ENCODE results near the gene FAF2. TPM values are rescaled to one million over a fixed set of nuclear protein-coding genes. Genes with fewer than 3 reads are reported as not detected.
"Not testable (repeated sequence)": the region's sequence is repeated elsewhere in the genome, so short reads cannot be mapped to it uniquely, and the experiment has no call there.

The FAF2 gene
- total and polyA plus RNA-seq, 12 donors = 21.2 to 68.2 (median 40.6) TPM

GRCh38 chr5:176550275-176550831, 102.2 kb downstream of the FAF2 start:
- intact Hi-C loops (cut with DNase I) = no loop called here
- no peak overlapping the region for H3K4me3 ChIP-seq
- no peaks in the 10 kb centered on the region for H3K9me3 ChIP-seq (replicated peaks in 1 of 3)
- no peak overlapping the region for H3K27ac ChIP-seq
- H3K4me1 ChIP-seq (replicated peaks in 1 of 2) = no peaks in the 10 kb centered on the region
- TF ChIP-seq, protein P1, sequence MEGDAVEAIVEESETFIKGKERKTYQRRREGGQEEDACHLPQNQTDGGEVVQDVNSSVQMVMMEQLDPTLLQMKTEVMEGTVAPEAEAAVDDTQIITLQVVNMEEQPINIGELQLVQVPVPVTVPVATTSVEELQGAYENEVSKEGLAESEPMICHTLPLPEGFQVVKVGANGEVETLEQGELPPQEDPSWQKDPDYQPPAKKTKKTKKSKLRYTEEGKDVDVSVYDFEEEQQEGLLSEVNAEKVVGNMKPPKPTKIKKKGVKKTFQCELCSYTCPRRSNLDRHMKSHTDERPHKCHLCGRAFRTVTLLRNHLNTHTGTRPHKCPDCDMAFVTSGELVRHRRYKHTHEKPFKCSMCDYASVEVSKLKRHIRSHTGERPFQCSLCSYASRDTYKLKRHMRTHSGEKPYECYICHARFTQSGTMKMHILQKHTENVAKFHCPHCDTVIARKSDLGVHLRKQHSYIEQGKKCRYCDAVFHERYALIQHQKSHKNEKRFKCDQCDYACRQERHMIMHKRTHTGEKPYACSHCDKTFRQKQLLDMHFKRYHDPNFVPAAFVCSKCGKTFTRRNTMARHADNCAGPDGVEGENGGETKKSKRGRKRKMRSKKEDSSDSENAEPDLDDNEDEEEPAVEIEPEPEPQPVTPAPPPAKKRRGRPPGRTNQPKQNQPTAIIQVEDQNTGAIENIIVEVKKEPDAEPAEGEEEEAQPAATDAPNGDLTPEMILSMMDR (IDR thresholded peaks at IDR 0.05) = no peak
- TF ChIP-seq POLR2A (IDR thresholded peaks at IDR 0.05) = no peak
- DNase-seq = no peak
- H3K27me3 ChIP-seq = no peaks in the 10 kb centered on the region
- 61 to 80% (median 78%) methylated on average over 15 to 16 of the region's 16 CpGs for WGBS, 4 donors
- no peaks in the 10 kb centered on the region for H3K36me3 ChIP-seq (replicated peaks in 1 of 2)

DNA sequence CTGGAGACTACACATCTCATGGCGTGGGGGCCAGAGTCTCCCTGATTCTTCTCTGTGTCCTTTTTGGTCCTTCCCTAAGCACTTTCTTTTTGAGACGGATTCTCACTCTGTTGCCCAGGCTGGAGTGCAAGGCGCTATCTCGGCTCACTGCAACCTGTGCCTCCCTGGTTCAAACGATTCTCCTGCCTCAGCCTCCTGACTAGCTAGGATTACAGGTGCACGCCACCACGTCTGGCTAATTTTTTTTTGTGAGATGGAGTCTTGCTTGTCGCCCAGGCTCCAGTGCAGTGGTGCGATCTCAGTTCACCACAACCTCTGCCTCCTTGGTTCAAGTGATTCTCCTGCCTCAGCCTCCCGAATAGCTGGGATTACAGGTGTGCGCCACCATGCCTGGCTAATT, 102.8 kb downstream of the FAF2 start:
- H3K9me3 ChIP-seq (replicated peaks in 1 of 3); H3K27ac ChIP-seq; H3K36me3 ChIP-seq (replicated peaks in 1 of 2); intact Hi-C loops (cut with DNase I); DNase-seq; H3K4me3 ChIP-seq; H3K27me3 ChIP-seq; H3K4me1 ChIP-seq (replicated peaks in 1 of 2): not testable (repeated sequence)
- WGBS, 4 donors = 70 to 84% (median 83%) methylated on average over 11 of the region's 11 CpGs

DNA sequence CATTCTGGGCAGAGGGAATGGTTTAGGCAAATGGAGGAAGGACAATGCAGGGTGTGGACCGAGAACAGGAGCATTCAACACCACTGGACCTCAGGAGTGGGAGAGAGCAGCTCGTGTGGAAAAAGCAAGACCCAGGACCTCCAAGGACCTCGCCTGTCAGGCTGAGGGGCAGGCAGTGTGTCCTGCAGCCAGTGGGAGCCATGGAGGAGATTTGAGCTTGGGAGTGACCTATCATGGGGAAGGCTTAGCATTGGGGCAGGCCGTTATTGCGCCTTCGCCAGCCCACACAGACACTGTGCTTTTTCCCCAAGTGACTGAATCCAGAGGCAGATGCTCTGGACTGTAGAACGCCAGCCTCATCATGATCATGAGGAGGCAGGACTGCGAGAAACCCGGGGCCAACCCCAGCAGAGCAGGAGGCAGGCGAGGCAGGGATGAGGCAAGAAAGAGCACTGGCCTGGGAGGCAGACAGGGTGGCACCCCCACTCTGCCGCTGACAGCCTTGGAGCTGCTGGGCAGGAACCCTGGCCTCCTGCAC, 104.2 kb downstream of the FAF2 start:
- H3K4me3 ChIP-seq = no peak overlapping the region
- H3K27me3 ChIP-seq = no peaks in the 10 kb centered on the region
- DNase-seq = no peak
- no peaks in the 10 kb centered on the region for H3K36me3 ChIP-seq (replicated peaks in 1 of 2)
- WGBS, 4 donors = 77 to 89% (median 84%) methylated on average over 6 to 11 of the region's 11 CpGs
- intact Hi-C loops (cut with DNase I) = no loop called here
- no peaks in the 10 kb centered on the region for H3K4me1 ChIP-seq (replicated peaks in 1 of 2)
- no peaks in the 10 kb centered on the region for H3K9me3 ChIP-seq (replicated peaks in 1 of 3)
- no peak for TF ChIP-seq POLR2A (IDR thresholded peaks at IDR 0.05)
- TF ChIP-seq, protein P1 (IDR thresholded peaks at IDR 0.05) = no peak
- no peak overlapping the region for H3K27ac ChIP-seq

DNA sequence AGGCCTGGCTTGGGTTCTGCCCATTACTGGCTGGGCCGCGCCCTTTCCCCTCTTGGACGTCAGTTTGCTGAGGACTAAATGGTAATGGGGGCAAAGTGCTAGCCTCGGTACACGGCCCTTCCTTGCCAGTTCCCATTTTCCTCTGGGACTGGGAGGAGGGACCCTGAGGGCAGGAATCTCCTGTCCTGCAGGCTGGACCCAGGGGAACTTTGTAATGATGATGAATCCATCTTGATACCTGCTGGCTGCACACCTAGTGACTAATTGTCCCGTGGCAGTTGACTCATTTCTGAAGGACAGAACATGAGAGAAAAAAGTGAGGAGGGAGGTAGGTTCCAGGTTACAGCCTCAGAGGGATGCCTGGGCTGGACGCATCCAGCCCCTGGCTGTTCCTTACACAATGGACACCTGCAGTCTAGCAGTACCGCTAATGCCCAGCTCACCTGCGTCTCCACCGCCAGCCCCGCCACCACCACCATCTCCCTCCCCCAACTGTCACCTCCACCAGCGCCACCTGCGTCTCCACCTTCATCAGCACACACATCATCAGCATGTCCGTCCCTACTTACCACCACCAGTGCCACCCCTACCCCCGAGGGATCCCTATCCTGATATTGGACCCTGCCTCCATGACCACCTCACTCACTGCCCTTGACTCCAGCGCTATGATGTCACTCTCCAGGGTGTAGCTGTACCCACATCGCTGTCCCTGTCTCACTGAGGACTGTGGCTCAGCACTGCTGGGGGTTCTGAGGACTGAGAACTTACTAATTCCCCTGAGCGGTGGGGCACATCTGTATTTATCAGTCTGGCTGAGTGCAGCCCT, 105.3 kb downstream of the FAF2 start:
- peak in 1 of 7 donors; percentile 47 for DNase-seq
- Histone ChIP-seq H3K36me3 (replicated peaks in 1 of 2) (no peaks in the 10 kb centered on the region), H3K9me3 (replicated peaks in 1 of 3) (no peaks in the 10 kb centered on the region), H3K27ac (no peak overlapping the region), H3K27me3 (no peaks in the 10 kb centered on the region), H3K4me3 (no peak overlapping the region), H3K4me1 (replicated peaks in 1 of 2) (no peaks in the 10 kb centered on the region)
- WGBS, 4 donors = 55 to 60% (median 58%) methylated on average over 16 to 18 of the region's 18 CpGs
- intact Hi-C loops (cut with DNase I) = no loop called here
- TF ChIP-seq, protein P1 (IDR thresholded peaks at IDR 0.05) = no peak
- no peak for TF ChIP-seq POLR2A (IDR thresholded peaks at IDR 0.05)

Measured in adrenal gland (tissue), 12 donors.